GM18868 (cell line): ENCODE results near the gene DNM3.

ENCODE experiments used
- ATAC-seq: cut with Tn5 transposase; IDR thresholded peaks from one replicate; pipeline ENCODE4 v1.9.1; 2021; ENCODE audit warnings: mild to moderate bottlenecking, moderate library complexity; ENCODE audit not compliant: unreplicated experiment

The DNM3 gene

GRCh38 chr1:172088256-172088655 is 247.0 kb downstream of the DNM3 start:
- no peak for ATAC-seq

- no peak for ATAC-seq
Measured at GRCh38 chr1:172089768-172090510, 248.6 kb downstream of the DNM3 start.

- ATAC-seq, result no peak
Measured at GRCh38 chr1:172090511-172090817, 249.2 kb downstream of the DNM3 start.

- no peak for ATAC-seq
Measured at GRCh38 chr1:172095846-172096245, 254.5 kb downstream of the DNM3 start.

- no peak for ATAC-seq
Measured at GRCh38 chr1:172105230-172105629, 263.9 kb downstream of the DNM3 start.

GRCh38 chr1:172107316-172107975 is 266.1 kb downstream of the DNM3 start:
- no peak for ATAC-seq

GRCh38 chr1:172108161-172108893 is 267.0 kb downstream of the DNM3 start:
- no peak for ATAC-seq

- no peak for ATAC-seq
Measured at GRCh38 chr1:172109359-172109758, 268.1 kb downstream of the DNM3 start.

GRCh38 chr1:172112576-172112975 is 271.3 kb downstream of the DNM3 start:
- ATAC-seq, result no peak

- ATAC-seq, result peak; percentile 72
Measured at GRCh38 chr1:172117800-172118199, 276.5 kb downstream of the DNM3 start.

GRCh38 chr1:172118618-172119017 is 277.3 kb downstream of the DNM3 start:
- ATAC-seq, result no peak

- ATAC-seq, result no peak
Measured at GRCh38 chr1:172119184-172119583, 277.9 kb downstream of the DNM3 start.

GRCh38 chr1:172120381-172120780 is 279.1 kb downstream of the DNM3 start:
- ATAC-seq, result no peak

GRCh38 chr1:172121081-172121717 is 279.9 kb downstream of the DNM3 start:
- no peak for ATAC-seq

GRCh38 chr1:172122381-172122780 is 281.1 kb downstream of the DNM3 start:
- ATAC-seq, result no peak

GRCh38 chr1:172125250-172125649 is 284.0 kb downstream of the DNM3 start:
- ATAC-seq, result no peak

- no peak for ATAC-seq
Measured at GRCh38 chr1:172125812-172126430, 284.6 kb downstream of the DNM3 start.

- ATAC-seq, result no peak
Measured at GRCh38 chr1:172132836-172133235, 291.5 kb downstream of the DNM3 start.

GRCh38 chr1:172134087-172134731 is 292.9 kb downstream of the DNM3 start:
- peak; percentile 87 for ATAC-seq

GRCh38 chr1:172135076-172135672 is 293.9 kb downstream of the DNM3 start:
- no peak for ATAC-seq
